H9 (cell line): Measurements from ENCODE around the gene STK10. TPM values are rescaled to one million over a fixed set of nuclear protein-coding genes. Genes with fewer than 3 reads are reported as not detected.
A peak's percentile ranks its signal among the peaks of the same experiment; 100 is the strongest.

Experiments used
- DNase-seq: peaks from one replicate; pipeline ENCODE4 v3.0.0-alpha.2; 2017
- H2AFZ ChIP-seq: one replicate; pipeline ENCODE4 v1.6.1; 2013; ENCODE audit warnings: mild to moderate bottlenecking, low read length, control low read depth, moderate library complexity
- H2AK5ac ChIP-seq: 2 replicates; pipeline ENCODE4 v1.6.1; 2013; ENCODE audit warnings: low read length, control low read depth, mixed read lengths; ENCODE audit not compliant: insufficient read length
- H2BK120ac ChIP-seq: one replicate; pipeline ENCODE4 v1.6.1; 2013; ENCODE audit warnings: low read depth, mild to moderate bottlenecking, low read length, control low read depth, inconsistent platforms; ENCODE audit not compliant: poor library complexity, severe bottlenecking
- H2BK12ac ChIP-seq: 2 replicates; pipeline ENCODE4 v1.6.1; 2013; ENCODE audit warnings: low read length, control low read depth, mixed read lengths, low read depth; ENCODE audit not compliant: insufficient read length
- H2BK15ac ChIP-seq: 2 replicates; pipeline ENCODE4 v1.6.1; 2013; ENCODE audit warnings: low read depth, low read length, control low read depth
- H2BK20ac ChIP-seq: one replicate; pipeline ENCODE4 v1.6.1; 2013; ENCODE audit warnings: low read depth, mild to moderate bottlenecking, low read length, control low read depth, inconsistent platforms; ENCODE audit not compliant: poor library complexity, severe bottlenecking
- H2BK5ac ChIP-seq: 2 replicates; pipeline ENCODE4 v1.6.1; 2013; ENCODE audit warnings: low read length, control low read depth, mixed read lengths; ENCODE audit not compliant: insufficient read length
- H3K14ac ChIP-seq: 2 replicates; pipeline ENCODE4 v1.6.1; 2013; ENCODE audit warnings: low read length, control low read depth; ENCODE audit not compliant: insufficient read depth
- H3K18ac ChIP-seq: 2 replicates; pipeline ENCODE4 v1.6.1; 2013; ENCODE audit warnings: low read depth, mild to moderate bottlenecking, mixed read lengths, low read length, control low read depth; ENCODE audit not compliant: insufficient read length
- H3K23ac ChIP-seq: 2 replicates; pipeline ENCODE4 v1.6.1; 2013; ENCODE audit warnings: low read length, control low read depth, mixed read lengths, low read depth; ENCODE audit not compliant: insufficient read length
- H3K23me2 ChIP-seq: 2 replicates; pipeline ENCODE4 v1.6.1; 2013; ENCODE audit warnings: low read depth, mild to moderate bottlenecking, mixed read lengths, low read length, control low read depth; ENCODE audit not compliant: insufficient read length, poor library complexity, severe bottlenecking
- H3K27ac ChIP-seq: 2 replicates; pipeline ENCODE4 v1.5.1; 2013; ENCODE audit warnings: low read length, control low read depth, mixed read lengths, low read depth; ENCODE audit not compliant: insufficient read length
- H3K27me3 ChIP-seq: 2 replicates; pipeline ENCODE4 v1.6.1; 2013; ENCODE audit warnings: low read length, control low read depth, inconsistent platforms; ENCODE audit not compliant: insufficient read depth
- H3K4ac ChIP-seq: 2 replicates; pipeline ENCODE4 v1.6.1; 2013; ENCODE audit warnings: low read depth, mild to moderate bottlenecking, control low read depth, inconsistent platforms, low read length, moderate library complexity
- H3K4me1 ChIP-seq: 2 replicates; pipeline ENCODE4 v1.6.1; 2013; ENCODE audit warnings: low read length, control low read depth, inconsistent platforms; ENCODE audit not compliant: insufficient read depth
- H3K4me2 ChIP-seq: 2 replicates; pipeline ENCODE4 v1.6.1; 2013; ENCODE audit warnings: low read length, control low read depth, mixed read lengths; ENCODE audit not compliant: insufficient read length, insufficient read depth
- H3K56ac ChIP-seq: 2 replicates; pipeline ENCODE4 v1.6.1; 2013; ENCODE audit warnings: low read depth, mild to moderate bottlenecking, mixed read lengths, low read length, control low read depth; ENCODE audit not compliant: insufficient read length
- H3K79me1 ChIP-seq: 2 replicates; pipeline ENCODE4 v1.6.1; 2013; ENCODE audit warnings: low read depth, mild to moderate bottlenecking, moderate library complexity, low read length, control low read depth, inconsistent platforms; ENCODE audit not compliant: insufficient read depth, poor library complexity, severe bottlenecking
- H3K79me2 ChIP-seq: 2 replicates; pipeline ENCODE4 v1.6.1; 2013; ENCODE audit warnings: low read length, control low read depth, inconsistent platforms; ENCODE audit not compliant: insufficient read depth
- H3K9ac ChIP-seq: 2 replicates; pipeline ENCODE4 v1.6.1; 2013; ENCODE audit warnings: low read length, control low read depth, mixed read lengths; ENCODE audit not compliant: insufficient read length; ENCODE audit errors: extremely low read depth
- H3K9me3 ChIP-seq: one replicate; pipeline ENCODE4 v1.6.1; 2013; ENCODE audit warnings: low read depth, low read length, inconsistent platforms; ENCODE audit not compliant: control insufficient read depth
- H3T11ph ChIP-seq: one replicate; pipeline ENCODE4 v1.6.1; 2013; ENCODE audit warnings: mild to moderate bottlenecking, low read length, control low read depth, inconsistent platforms
- H4K20me1 ChIP-seq: one replicate; pipeline ENCODE4 v1.6.1; 2013; ENCODE audit not compliant: control insufficient read depth, insufficient read length, insufficient read depth
- H4K5ac ChIP-seq: 2 replicates; pipeline ENCODE4 v1.6.1; 2013; ENCODE audit warnings: low read depth, mild to moderate bottlenecking, mixed read lengths, low read length, control low read depth; ENCODE audit not compliant: insufficient read length
- H4K8ac ChIP-seq: replicated peaks from 2 replicates; pipeline ENCODE4 v1.6.1; 2013; ENCODE audit warnings: low read length, control low read depth, mixed read lengths, low read depth; ENCODE audit not compliant: insufficient read length
- H4K91ac ChIP-seq: 2 replicates; pipeline ENCODE4 v1.6.1; 2013; ENCODE audit warnings: low read depth, mild to moderate bottlenecking, moderate library complexity, mixed read lengths, low read length, control low read depth; ENCODE audit not compliant: insufficient read length
- H3K27ac Mint-ChIP-seq, 3 experiments: 2 replicates in 2 of 3; 3 replicates in 1 of 3; pipeline ENCODE4 v1.8.0; 2020 to 2021; ENCODE audit warnings: mixed read lengths in 3 of 3, mild to moderate bottlenecking in 1 of 3, moderate library complexity in 1 of 3
- H3K27me3 Mint-ChIP-seq: 2 replicates; pipeline ENCODE4 v1.8.0; 2021; ENCODE audit warnings: low read depth, mild to moderate bottlenecking, moderate library complexity, mixed read lengths
- H3K36me3 Mint-ChIP-seq, 3 experiments: 2 replicates in 2 of 3; 3 replicates in 1 of 3; pipeline ENCODE4 v1.8.0; 2020 to 2021; ENCODE audit warnings: low read depth in 3 of 3, mixed read lengths in 3 of 3; ENCODE audit not compliant: insufficient read depth in 1 of 3
- H3K4me1 Mint-ChIP-seq, 2 experiments: 2 replicates each; pipeline ENCODE4 v1.8.0; 2020; ENCODE audit warnings: mixed read lengths in 2 of 2
- H3K4me3 Mint-ChIP-seq, 2 experiments: 2 replicates in 1 of 2; 3 replicates in 1 of 2; pipeline ENCODE4 v1.8.0; 2020 to 2021; ENCODE audit warnings: mild to moderate bottlenecking in 2 of 2, mixed read lengths in 2 of 2, moderate library complexity in 1 of 2
- H3K9me3 Mint-ChIP-seq, 2 experiments: 2 replicates in 1 of 2; 3 replicates in 1 of 2; pipeline ENCODE4 v1.8.0; 2020; ENCODE audit warnings: mild to moderate bottlenecking in 2 of 2, mixed read lengths in 2 of 2, moderate library complexity in 1 of 2
- whole genome bisulfite sequencing: extraction: QIAGEN DNeasy Blood & Tissue Kit; methylation state at CpG from one replicate; pipeline ENCODE4 v1.1.7; 2013; ENCODE audit warnings: missing lambda C conversion rate, low lambda C conversion rate, mixed read lengths; ENCODE audit not compliant: insufficient read length; ENCODE audit errors: extremely low coverage; 5-methylcytosine and 5-hydroxymethylcytosine counted together
- total RNA-seq: library from RNA; stranded (reverse); gene quantifications from 2 replicates; pipeline ENCODE4 v1.2.1, GENCODE V29; 2021
- TF ChIP-seq, protein P1 (sequence below): fragments of 200-600 bp; sonication (generic); conservative IDR thresholded peaks from 3 replicates; pipeline ENCODE4 v1.8.0; 2021; ENCODE audit warnings: antibody characterized with exemption, mild to moderate bottlenecking

STK10 gene
- total RNA-seq, 1 experiment from 2014 or later = 14.6 TPM

DNA sequence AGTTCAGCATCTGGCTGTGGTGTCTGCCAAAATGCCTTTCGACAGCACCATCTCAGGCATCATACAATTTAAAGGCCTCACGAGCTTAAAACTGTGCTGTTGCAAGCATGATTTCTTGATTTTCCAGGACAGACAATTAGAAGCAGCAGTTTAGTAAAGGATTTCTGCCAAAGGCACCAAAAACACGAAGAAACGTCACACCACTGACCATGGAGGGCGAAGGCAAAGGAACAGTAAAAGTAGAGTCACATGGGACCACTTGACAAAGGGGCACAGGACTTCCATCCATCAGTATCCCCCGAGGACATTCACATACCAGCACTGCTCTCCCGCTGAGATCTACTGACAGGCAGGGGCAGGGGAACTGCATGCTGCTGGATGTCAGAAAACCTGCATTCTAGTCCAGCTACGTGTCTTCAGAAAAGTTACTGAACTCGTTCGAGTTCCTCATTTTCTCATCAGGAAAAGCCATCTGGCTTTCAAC is 111.2 kb downstream of the STK10 start:
- Histone ChIP-seq H3K18ac (no peak overlapping the region), H3K14ac (no peak overlapping the region), H2BK120ac (no peak overlapping the region), H3K4ac (no peak overlapping the region), H4K20me1 (no peaks in the 10 kb centered on the region), H3K4me1 (no peaks in the 10 kb centered on the region; the same call in 1 of the 2 replicates), H2BK5ac (no peak overlapping the region), H3K27me3 (no peaks in the 10 kb centered on the region), H3K27ac (no peak overlapping the region), H2AFZ (no peak overlapping the region), H4K91ac (no peak overlapping the region), H3T11ph (no peak overlapping the region), H3K9me3 (no peaks in the 10 kb centered on the region), H2BK12ac (no peak overlapping the region), H3K23ac (no peak overlapping the region), H4K8ac (no peak overlapping the region), H3K79me2 (no peaks in the 10 kb centered on the region), H3K4me2 (no peak overlapping the region), H3K79me1 (no peaks in the 10 kb centered on the region), H2BK15ac (no peak overlapping the region), H3K56ac (no peak overlapping the region), H4K5ac (no peak overlapping the region), H3K23me2 (no peaks in the 10 kb centered on the region), H2BK20ac (no peak overlapping the region), H2AK5ac (no peak overlapping the region), H3K9ac (no peak overlapping the region)
- no CpG with 5 or more reads among the region's 10 CpGs for WGBS
- Mint-ChIP-seq H3K9me3 (peaks cover 0 to 5% of the 10 kb centered on the region in 2 experiments; a peak in 2 of 5 replicates), H3K36me3 (peaks cover 3 to 11% (median 10%) of the 10 kb centered on the region in 3 experiments; a peak in 4 of 7 replicates), H3K27me3 (no peaks in the 10 kb centered on the region), H3K4me1 (peaks cover 15 to 17% of the 10 kb centered on the region in 2 experiments), H3K27ac (no peak overlapping the region), H3K4me3 (no peak overlapping the region)
- TF ChIP-seq, protein P1, sequence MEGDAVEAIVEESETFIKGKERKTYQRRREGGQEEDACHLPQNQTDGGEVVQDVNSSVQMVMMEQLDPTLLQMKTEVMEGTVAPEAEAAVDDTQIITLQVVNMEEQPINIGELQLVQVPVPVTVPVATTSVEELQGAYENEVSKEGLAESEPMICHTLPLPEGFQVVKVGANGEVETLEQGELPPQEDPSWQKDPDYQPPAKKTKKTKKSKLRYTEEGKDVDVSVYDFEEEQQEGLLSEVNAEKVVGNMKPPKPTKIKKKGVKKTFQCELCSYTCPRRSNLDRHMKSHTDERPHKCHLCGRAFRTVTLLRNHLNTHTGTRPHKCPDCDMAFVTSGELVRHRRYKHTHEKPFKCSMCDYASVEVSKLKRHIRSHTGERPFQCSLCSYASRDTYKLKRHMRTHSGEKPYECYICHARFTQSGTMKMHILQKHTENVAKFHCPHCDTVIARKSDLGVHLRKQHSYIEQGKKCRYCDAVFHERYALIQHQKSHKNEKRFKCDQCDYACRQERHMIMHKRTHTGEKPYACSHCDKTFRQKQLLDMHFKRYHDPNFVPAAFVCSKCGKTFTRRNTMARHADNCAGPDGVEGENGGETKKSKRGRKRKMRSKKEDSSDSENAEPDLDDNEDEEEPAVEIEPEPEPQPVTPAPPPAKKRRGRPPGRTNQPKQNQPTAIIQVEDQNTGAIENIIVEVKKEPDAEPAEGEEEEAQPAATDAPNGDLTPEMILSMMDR = no peak
- peak; percentile 60 for DNase-seq
